HG03354 (cell line): ENCODE results near the gene TMEM217.

ENCODE experiments used
- ATAC-seq: cut with Tn5 transposase; IDR thresholded peaks from one replicate; pipeline ENCODE4 v1.9.1; 2021; ENCODE audit warnings: mild to moderate bottlenecking; ENCODE audit not compliant: unreplicated experiment, poor library complexity, severe bottlenecking

The TMEM217 gene

GRCh38 chr6:37282371-37282770 is 24.4 kb upstream of the TMEM217 start:
- no peak for ATAC-seq

- no peak for ATAC-seq
These were observed 22.4 kb upstream of the TMEM217 start for GRCh38 chr6:37280162-37280887.

- ATAC-seq = no peak
These were observed 21.6 kb upstream of the TMEM217 start for GRCh38 chr6:37279366-37280134.

GRCh38 chr6:37277001-37277409 is 19.1 kb upstream of the TMEM217 start:
- ATAC-seq = peak; percentile 92

GRCh38 chr6:37275350-37275749 is 17.4 kb upstream of the TMEM217 start:
- ATAC-seq = no peak

- ATAC-seq = no peak
These were observed 15.7 kb upstream of the TMEM217 start for GRCh38 chr6:37273690-37274089.

- no peak for ATAC-seq
These were observed 15.1 kb upstream of the TMEM217 start for GRCh38 chr6:37272834-37273566.

GRCh38 chr6:37269105-37269504 is 11.2 kb upstream of the TMEM217 start:
- no peak for ATAC-seq

- ATAC-seq = no peak
These were observed 7.9 kb upstream of the TMEM217 start for GRCh38 chr6:37265860-37266259.

GRCh38 chr6:37265001-37265400 is 7.1 kb upstream of the TMEM217 start:
- ATAC-seq = no peak

- no peak for ATAC-seq
These were observed 4.6 kb upstream of the TMEM217 start for GRCh38 chr6:37262446-37263026.

- ATAC-seq = no peak
These were observed 3.3 kb upstream of the TMEM217 start for GRCh38 chr6:37261198-37261597.

GRCh38 chr6:37260444-37260843 is 2.5 kb upstream of the TMEM217 start:
- no peak for ATAC-seq

- ATAC-seq = no peak
These were observed 2.1 kb upstream of the TMEM217 start for GRCh38 chr6:37260040-37260439.

- ATAC-seq = no peak
These were observed 1.2 kb upstream of the TMEM217 start for GRCh38 chr6:37259191-37259590.

GRCh38 chr6:37258405-37259105 is 611 bp upstream of the TMEM217 start:
- ATAC-seq = no peak

- ATAC-seq = no peak
These were observed 667 bp downstream of the TMEM217 start for GRCh38 chr6:37257320-37257633.

GRCh38 chr6:37256692-37257319 is 1.1 kb downstream of the TMEM217 start:
- ATAC-seq = no peak

- no peak for ATAC-seq
These were observed 3.1 kb downstream of the TMEM217 start for GRCh38 chr6:37254881-37255280.
